Measurements from ENCODE around the gene JAM2.

JAM2 gene

DNA sequence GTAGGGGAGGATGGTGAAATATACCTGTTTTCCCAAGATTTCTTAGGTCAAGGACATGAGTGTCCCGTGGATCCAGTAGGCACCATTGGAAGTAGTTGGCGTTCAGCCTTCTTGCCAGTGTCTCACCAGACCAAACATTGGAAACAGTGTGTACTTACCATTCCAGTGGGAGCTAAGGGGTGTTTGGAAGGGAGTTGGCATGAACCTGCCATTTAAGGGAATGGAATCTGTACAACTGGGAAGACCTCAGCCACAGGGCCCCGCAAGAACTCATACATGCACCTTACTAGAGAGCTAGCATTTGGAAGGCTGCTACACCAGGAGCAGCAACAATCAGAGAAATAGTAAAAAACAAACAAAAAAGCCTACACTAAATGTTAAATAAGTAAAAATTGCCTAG is 82.9 kb downstream of the JAM2 start:
- DNase-seq (ENCODE audit: low spot score) = no peak

GRCh38 chr21:25722631-25723030 is 83.6 kb downstream of the JAM2 start:
- no peak for DNase-seq (ENCODE audit: low spot score)

DNA sequence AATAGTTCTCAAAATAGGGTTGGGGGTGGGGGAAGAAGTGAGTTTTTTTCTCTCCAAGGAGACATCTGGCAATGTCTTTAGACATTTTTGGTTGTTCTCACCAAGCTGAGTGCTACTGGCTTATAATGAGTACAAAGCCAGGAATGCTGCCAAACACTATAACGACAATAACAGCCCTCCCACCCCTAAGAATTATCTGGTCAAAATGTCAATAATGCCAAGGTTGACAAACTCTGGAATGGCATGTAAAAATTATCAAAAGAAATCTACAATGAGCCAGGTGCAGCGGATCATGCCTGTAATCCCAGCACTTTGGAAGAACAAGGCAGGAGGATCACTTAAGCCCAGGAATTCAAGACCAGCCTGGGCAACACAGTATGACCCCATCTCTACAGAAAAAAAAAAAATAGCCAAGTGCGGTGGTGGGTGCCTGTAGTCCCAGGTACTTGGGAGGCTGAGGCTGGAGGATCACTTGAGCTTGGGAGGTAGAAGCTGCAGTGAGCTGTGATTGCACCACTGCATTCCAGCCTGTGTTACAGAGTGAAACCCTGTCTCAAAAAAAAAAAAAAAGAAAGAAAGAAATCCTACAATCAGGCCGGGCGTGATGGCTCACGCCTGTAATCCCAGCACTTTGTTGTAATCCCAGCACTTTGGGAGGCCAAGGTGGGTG is 93.2 kb downstream of the JAM2 start:
- DNase-seq (ENCODE audit: low spot score) = no peak

DNA sequence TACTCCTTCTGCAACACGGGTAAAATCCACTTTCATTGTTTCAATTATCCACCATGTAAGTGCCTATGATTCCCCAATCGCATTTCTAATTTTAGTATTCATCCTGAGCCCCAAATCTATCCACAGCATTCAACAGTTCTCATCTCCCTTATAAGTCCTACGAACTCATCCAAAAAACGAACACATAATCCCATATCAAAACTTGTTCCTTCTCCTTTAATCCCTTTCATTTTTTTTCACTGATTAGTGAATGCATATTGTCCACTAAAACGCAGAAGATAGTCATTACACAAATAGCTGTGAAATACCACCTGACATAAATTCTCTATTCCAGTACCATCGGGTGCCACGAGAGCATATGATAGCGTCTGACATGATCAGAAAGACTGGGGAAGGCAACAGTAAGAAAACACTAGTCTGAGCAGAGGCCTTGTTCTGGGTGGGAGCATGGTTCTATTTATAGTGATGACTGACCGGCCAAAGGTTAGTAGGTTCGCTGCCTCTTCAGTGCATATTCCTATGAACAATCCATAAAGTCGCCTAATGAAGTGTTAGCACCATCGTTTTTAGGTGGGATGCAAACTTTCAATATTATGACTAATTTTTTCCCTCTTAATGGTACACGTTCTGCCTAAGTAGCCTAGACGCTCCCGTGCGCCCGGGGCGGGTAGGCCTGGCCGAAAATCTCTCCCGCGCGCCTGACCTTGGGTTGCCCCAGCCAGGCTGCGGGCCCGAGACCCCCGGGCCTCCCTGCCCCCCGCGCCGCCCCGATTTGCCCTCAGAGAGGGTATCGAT is 95.0 kb downstream of the JAM2 start:
- DNase-seq (ENCODE audit: low spot score) = peak; percentile 10

DNA sequence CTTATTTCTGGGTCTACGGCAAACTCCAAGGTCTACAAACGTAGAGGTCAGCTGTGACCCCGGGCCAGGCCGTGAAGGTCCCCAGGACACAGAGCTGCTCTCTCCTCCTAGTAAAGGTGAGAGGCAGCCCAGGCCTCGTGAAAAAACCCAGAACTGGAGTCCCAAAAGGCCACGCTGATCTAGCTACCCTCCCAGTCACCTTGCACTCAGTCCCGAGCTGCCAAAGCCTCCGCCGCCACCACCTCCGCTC is 95.5 kb downstream of the JAM2 start:
- DNase-seq (ENCODE audit: low spot score) = no peak

DNA sequence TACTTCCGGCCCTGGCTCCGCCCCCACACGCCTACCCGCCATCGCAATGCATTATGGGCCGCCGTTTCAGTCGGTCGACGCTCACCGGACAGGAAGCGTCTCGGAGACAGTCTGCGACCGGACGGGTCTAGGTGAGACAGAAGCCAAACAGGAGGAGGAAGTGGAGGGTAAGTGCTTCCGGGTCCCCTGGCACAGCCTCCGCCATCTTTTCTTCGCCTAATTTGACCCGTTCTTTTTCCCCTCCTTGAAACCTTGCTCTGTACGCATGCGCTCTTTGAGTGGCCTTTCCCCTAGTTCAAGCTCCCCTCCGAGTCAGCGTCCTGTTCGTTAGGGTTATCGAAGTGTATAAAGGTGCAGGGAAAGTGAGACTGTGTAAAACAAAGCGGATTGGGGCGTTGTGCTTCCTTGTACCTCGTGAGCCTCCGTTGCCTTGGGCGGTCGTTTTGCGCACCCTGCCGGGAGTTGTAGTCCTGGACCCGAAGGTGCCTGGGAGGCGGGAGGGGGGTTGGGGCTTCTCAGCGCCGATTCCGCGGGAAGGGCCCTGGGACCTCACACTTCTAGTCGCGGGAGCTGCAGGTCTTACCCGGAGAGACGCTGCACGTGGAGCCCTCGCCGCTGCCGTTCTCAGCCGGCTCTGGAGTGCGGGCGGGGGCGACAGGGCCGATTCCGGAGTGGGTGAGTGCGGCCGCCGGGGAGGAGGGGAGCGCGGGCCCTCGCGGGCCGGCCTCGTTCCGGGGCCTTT is 96.0 kb downstream of the JAM2 start, which contains the start of the genes ATP5PF and GABPA:
TSS of gene ATP5PF (minus strand) at position 1 of the 742 bp plus-strand sequence. CDS start 5,110 bp downstream, outside the sequence.
TSS of gene GABPA (plus strand) at position 69 of the 742 bp plus-strand sequence. CDS start 6,627 bp downstream, outside the sequence.
- peak; percentile 73 for DNase-seq (ENCODE audit: low spot score)

- DNase-seq (ENCODE audit: low spot score) = peak; percentile 43
Observed at GRCh38 chr21:25735646-25736597, 96.9 kb downstream of the JAM2 start.

- no peak for DNase-seq (ENCODE audit: low spot score)
Observed at GRCh38 chr21:25737421-25737820, 98.4 kb downstream of the JAM2 start.

GRCh38 chr21:25742900-25743299 is 103.8 kb downstream of the JAM2 start:
- no peak for DNase-seq (ENCODE audit: low spot score)

- DNase-seq (ENCODE audit: low spot score) = no peak
Observed at GRCh38 chr21:25744854-25745253, 105.8 kb downstream of the JAM2 start.

DNA sequence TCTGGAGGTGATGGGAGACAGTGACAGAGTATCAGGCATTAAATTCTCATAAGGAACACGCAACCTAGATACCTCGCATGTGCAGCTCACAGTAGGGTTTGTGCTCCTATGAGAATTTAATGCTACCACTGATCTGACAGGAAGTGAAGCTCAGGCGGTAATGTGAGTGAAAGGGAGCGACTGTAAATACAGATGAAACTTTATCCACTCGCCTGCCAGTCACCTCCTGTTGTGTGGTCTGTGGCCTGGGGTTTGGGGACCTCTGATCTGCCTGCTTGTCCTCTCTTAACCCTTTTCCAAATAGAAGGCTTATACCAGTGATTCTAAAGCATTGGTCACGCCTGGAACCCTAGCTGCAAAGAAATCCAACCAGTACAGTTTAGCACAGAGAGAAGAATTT is 111.0 kb downstream of the JAM2 start:
- no peak for DNase-seq (ENCODE audit: low spot score)

GRCh38 chr21:25752416-25752815 is 113.4 kb downstream of the JAM2 start:
- DNase-seq (ENCODE audit: low spot score) = no peak

GRCh38 chr21:25756190-25756932 is 117.3 kb downstream of the JAM2 start:
- no peak for DNase-seq (ENCODE audit: low spot score)

GRCh38 chr21:25757531-25757930 is 118.5 kb downstream of the JAM2 start:
- no peak for DNase-seq (ENCODE audit: low spot score)

- no peak for DNase-seq (ENCODE audit: low spot score)
Observed at GRCh38 chr21:25759573-25759972, 120.5 kb downstream of the JAM2 start.

DNA sequence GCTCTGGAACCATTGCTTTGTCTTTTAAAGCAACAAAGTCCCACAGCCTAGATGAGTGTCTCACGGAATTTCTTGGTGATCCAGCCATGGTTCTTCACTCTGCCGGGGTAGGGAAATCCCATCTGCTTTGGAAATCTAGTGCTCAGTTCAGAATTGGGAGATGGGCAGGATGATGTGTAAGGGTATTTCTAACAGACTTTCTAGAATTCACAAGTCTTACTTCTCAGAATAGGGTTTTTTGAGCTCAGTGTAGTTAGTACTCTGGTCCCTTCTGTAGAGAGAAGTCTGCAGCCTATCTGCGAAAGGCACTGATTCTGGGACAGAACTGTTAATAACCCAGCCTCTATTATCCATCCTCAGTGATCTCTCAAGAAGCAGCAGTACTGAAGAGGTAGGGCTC is 121.0 kb downstream of the JAM2 start:
- DNase-seq (ENCODE audit: low spot score) = no peak

GRCh38 chr21:25760677-25761076 is 121.6 kb downstream of the JAM2 start:
- DNase-seq (ENCODE audit: low spot score) = no peak

GRCh38 chr21:25764065-25764464 is 125.0 kb downstream of the JAM2 start:
- no peak for DNase-seq (ENCODE audit: low spot score)

Data from HuH-7 (cell line).